Karpas-422 (cell line): ENCODE data around the gene GIT1. TPM values are rescaled to one million over a fixed set of nuclear protein-coding genes. Genes with fewer than 3 reads are reported as not detected.

Experiments
- DNase-seq: peaks from one replicate; pipeline ENCODE4 v3.0.0-alpha.2; 2015
- H2AFZ ChIP-seq: fragments of 200-600 bp; sonication (generic); 2 replicates; pipeline ENCODE4 v1.6.1; 2014; ENCODE audit warnings: antibody characterized with exemption, low read length, mixed read lengths
- H3K27ac ChIP-seq: fragments of 200-600 bp; sonication (generic); 2 replicates; pipeline ENCODE4 v1.5.1; 2014; ENCODE audit warnings: mild to moderate bottlenecking, low read length, moderate library complexity
- H3K27me3 ChIP-seq: fragments of 200-600 bp; sonication (generic); 2 replicates; pipeline ENCODE4 v1.6.1; 2014; ENCODE audit warnings: low read length, mixed read lengths
- H3K36me3 ChIP-seq: fragments of 200-600 bp; sonication (generic); 2 replicates; pipeline ENCODE4 v1.6.1; 2014; ENCODE audit warnings: low read length, mixed read lengths; ENCODE audit not compliant: insufficient read depth
- H3K4me1 ChIP-seq: fragments of 200-600 bp; sonication (generic); 2 replicates; pipeline ENCODE4 v1.6.1; 2014; ENCODE audit warnings: mild to moderate bottlenecking, low read length, mixed read lengths
- H3K4me2 ChIP-seq: fragments of 200-600 bp; sonication (generic); 2 replicates; pipeline ENCODE4 v1.6.1; 2014; ENCODE audit warnings: low read length, low read depth, mild to moderate bottlenecking; ENCODE audit not compliant: poor library complexity, severe bottlenecking
- H3K4me3 ChIP-seq: fragments of 200-600 bp; sonication (generic); 2 replicates; pipeline ENCODE4 v1.5.1; 2014; ENCODE audit warnings: mild to moderate bottlenecking, antibody characterized with exemption, low read length, mixed read lengths
- H3K79me2 ChIP-seq: fragments of 200-600 bp; sonication (generic); 2 replicates; pipeline ENCODE4 v1.6.1; 2014; ENCODE audit warnings: mild to moderate bottlenecking, low read length, mixed read lengths
- H3K9ac ChIP-seq: fragments of 200-600 bp; sonication (generic); 2 replicates; pipeline ENCODE4 v1.6.0; 2014; ENCODE audit warnings: low read length
- H3K9me2 ChIP-seq: fragments of 200-600 bp; sonication (generic), shearing (Covaris generic); replicated peaks from 2 replicates; pipeline ENCODE4 v1.6.0; 2014; ENCODE audit warnings: mild to moderate bottlenecking, low read length, moderate library complexity; ENCODE audit not compliant: insufficient read depth
- H3K9me3 ChIP-seq: fragments of 300-700, 200-600 bp; sonication (generic); 2 replicates; pipeline ENCODE4 v1.6.1; 2014; ENCODE audit warnings: low read length, mixed read lengths
- H4K20me1 ChIP-seq: fragments of 200-600 bp; sonication (generic); 2 replicates; pipeline ENCODE4 v1.6.1; 2014; ENCODE audit warnings: mild to moderate bottlenecking, antibody characterized with exemption, low read length, low read depth; ENCODE audit not compliant: insufficient read depth
- total RNA-seq: library from RNA; depleted of rRNA; stranded (reverse); fragments of >200 nt; shearing (Covaris generic); gene quantifications from 2 replicates; pipeline ENCODE4 v1.2.3, GENCODE V29; 2014; ENCODE audit warnings: low replicate concordance

The GIT1 gene
- total RNA-seq, 1 experiment from 2014 or later: 58.7 TPM

- Histone ChIP-seq H3K79me2 (no peaks in the 10 kb centered on the region), H3K9ac (no peak overlapping the region), H3K27ac (no peak overlapping the region), H3K9me2 (no peaks in the 10 kb centered on the region), H3K4me2 (no peak overlapping the region), H3K36me3 (no peaks in the 10 kb centered on the region), H4K20me1 (no peaks in the 10 kb centered on the region), H2AFZ (no peak overlapping the region), H3K4me1 (peaks cover 6% of the 10 kb centered on the region), H3K9me3 (no peaks in the 10 kb centered on the region), H3K27me3 (no peaks in the 10 kb centered on the region), H3K4me3 (no peak overlapping the region)
- DNase-seq: no peak
These were observed 33.8 kb upstream of the GIT1 start for GRCh38 chr17:29623283-29623647.

DNA sequence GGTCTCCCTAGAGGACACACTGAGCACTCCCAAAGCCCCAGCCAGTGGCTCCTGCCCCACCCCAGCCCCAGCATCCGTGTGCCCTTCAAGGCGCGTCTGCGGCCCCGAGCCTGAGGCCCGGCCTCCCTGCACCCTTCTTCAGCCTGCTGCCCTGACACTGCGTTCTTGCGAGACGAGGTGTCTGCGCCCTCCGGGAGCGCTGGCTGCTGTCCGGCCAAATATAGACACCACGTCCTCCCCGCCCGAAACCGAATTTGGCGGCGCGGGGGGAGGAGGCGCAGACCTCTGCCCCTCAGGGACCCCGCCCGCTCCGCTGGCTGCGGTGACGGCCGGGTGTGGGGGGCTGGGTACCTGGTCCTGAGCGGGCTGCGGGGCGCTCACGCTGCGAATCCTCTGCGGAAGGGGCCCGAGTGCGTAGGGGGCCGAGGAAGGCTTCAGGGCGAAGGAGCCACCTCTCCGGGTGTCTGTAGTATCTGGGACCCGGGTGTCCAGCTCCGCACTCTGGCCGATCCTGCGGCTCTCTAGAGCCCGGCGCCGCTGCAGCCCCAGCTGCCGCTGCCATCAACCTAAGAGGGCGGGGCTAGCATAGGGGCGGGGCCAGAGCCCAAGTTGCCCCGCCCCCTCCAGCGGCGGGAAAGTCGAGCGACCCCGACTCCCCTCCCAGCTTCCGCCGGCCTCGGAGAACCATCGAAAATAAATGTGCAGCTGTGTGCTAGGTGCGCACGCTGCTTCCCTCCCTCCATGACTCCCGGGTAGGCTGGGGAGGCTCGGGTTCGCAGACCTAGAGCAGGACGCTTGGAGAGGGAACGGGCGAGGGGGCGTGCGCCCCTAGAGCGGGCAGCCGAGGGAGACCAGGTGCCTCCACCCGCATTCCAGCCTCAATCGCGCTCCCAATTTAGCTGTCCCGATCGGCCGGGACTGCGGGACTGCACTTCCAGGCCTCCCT, 33.2 kb upstream of the GIT1 start, which contains the start of gene CORO6:
CORO6 (minus strand) TSS at position 576 of the 946 bp plus-strand sequence. CDS start 1,491 bp downstream, outside the sequence.
- H3K9me2 ChIP-seq: no peaks in the 10 kb centered on the region
- no peak within 1 kb of the TSS for H2AFZ ChIP-seq
- no peaks in the 10 kb centered on the region for H3K9me3 ChIP-seq
- H3K4me1 ChIP-seq: peaks cover 10% of the 10 kb centered on the region
- H3K4me3 ChIP-seq: no peak within 1 kb of the TSS
- H3K27ac ChIP-seq: no peak within 1 kb of the TSS
- H3K79me2 ChIP-seq: no peaks in the 10 kb centered on the region
- H4K20me1 ChIP-seq: no peaks in the 10 kb centered on the region
- no peaks in the 10 kb centered on the region for H3K36me3 ChIP-seq
- H3K27me3 ChIP-seq: no peaks in the 10 kb centered on the region
- no peak for DNase-seq
- H3K9ac ChIP-seq: no peak within 1 kb of the TSS
- H3K4me2 ChIP-seq: no peak within 1 kb of the TSS

DNA sequence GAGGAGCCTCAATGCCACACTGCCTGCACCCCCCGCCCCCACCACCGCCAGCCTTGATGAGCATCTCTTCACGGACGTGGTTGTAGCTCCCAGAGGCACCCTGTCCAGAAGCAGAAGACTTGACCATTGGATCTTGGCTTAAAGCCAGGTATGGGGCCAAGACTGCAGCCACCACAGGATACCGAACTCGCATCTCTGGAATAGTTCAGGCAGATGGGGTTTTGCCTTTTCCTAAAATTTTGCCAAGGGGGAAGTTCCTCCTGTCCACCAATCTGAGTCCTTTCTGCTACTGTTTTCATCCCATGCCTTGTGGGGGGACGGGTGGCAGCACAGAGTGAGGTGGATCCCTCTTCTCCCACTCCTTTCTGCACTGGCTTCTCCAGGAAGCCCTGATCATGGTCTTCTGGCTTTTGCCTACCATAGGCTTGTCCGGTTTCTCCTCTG, 32.3 kb upstream of the GIT1 start:
- Histone ChIP-seq H3K9me3 (no peaks in the 10 kb centered on the region), H3K4me1 (peaks cover 17% of the 10 kb centered on the region), H3K9ac (no peak overlapping the region), H4K20me1 (peaks cover 2% of the 10 kb centered on the region; the same call in 1 of the 2 replicates), H3K79me2 (no peaks in the 10 kb centered on the region), H3K27me3 (no peaks in the 10 kb centered on the region), H3K4me3 (no peak overlapping the region), H3K36me3 (no peaks in the 10 kb centered on the region), H3K27ac (no peak overlapping the region), H3K9me2 (no peaks in the 10 kb centered on the region), H3K4me2 (no peak overlapping the region), H2AFZ (no peak overlapping the region)
- DNase-seq: no peak

DNA sequence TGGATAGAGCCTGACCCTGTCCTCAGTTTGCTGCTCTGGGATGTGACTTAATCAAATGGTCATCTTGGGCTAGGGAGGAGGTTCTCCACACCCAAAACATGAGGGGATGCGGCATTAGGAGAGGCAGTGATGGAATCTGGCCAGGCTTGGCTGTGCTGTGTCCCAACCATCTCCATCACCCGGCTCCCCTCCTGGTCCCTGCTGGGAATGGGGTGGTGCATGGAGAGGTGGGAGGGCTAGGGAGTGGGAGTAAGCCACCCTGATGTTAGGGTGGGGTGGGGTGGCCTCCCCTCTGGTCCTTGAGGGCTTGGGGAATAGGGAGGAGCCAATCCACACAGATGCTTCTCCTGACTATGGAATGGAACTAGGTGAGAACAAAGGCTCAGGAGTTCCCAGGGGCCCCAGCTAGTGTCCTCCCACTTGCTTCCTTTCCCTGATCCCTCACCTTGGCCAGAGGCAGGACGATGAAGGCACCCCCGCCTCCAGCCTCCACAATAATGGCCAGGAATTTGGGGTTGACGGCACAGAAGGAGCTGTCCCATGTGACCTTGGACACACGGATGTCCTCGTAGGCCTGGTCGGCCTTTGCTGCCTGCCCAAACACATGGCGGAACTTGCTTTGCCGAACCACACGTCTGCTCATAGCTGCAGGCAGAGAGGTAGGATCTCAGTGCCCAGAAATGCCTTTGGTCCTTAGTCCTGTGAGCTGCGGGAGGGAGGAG, 31.5 kb upstream of the GIT1 start:
- Histone ChIP-seq H3K36me3 (no peaks in the 10 kb centered on the region), H3K4me2 (no peak overlapping the region), H2AFZ (no peak overlapping the region), H3K4me3 (no peak overlapping the region), H3K27me3 (no peaks in the 10 kb centered on the region), H4K20me1 (peaks cover 9% of the 10 kb centered on the region; the same call in 1 of the 2 replicates), H3K4me1 (peaks cover 21% of the 10 kb centered on the region), H3K79me2 (no peaks in the 10 kb centered on the region), H3K9ac (no peak overlapping the region), H3K9me2 (no peaks in the 10 kb centered on the region), H3K9me3 (no peaks in the 10 kb centered on the region), H3K27ac (no peak overlapping the region)
- no peak for DNase-seq

- Histone ChIP-seq H3K4me1 (peaks cover 27% of the 10 kb centered on the region), H3K79me2 (no peaks in the 10 kb centered on the region), H3K27ac (no peak overlapping the region), H3K36me3 (no peaks in the 10 kb centered on the region), H3K4me3 (no peak overlapping the region), H3K9me3 (no peaks in the 10 kb centered on the region), H2AFZ (no peak overlapping the region), H4K20me1 (peaks cover 11% of the 10 kb centered on the region; the same call in 1 of the 2 replicates), H3K4me2 (no peak overlapping the region), H3K9ac (no peak overlapping the region), H3K9me2 (no peaks in the 10 kb centered on the region), H3K27me3 (no peaks in the 10 kb centered on the region)
- DNase-seq: no peak
These were observed 30.8 kb upstream of the GIT1 start for GRCh38 chr17:29620271-29620670.

DNA sequence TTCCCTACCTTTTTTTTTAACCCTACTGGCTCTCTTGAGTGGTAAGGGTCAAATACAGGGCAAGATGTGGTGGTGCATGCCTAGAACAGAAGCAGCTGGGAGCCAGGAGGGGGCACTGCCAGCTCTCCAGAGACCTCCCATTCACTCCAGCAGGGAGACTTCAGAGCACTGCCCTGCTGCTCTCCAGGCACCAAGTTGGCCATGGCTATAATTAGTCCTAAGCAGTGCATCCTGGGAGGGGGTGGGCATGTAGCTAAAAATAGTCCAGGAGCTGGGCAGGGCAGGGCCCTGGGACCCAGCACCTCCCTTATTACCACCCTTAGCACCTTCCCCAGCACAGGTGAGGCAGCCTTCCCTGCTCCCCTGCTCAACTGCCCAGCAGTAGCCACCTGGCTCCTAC, 29.8 kb upstream of the GIT1 start:
- no peak overlapping the region for H3K9ac ChIP-seq
- no peak overlapping the region for H3K27ac ChIP-seq
- no peaks in the 10 kb centered on the region for H3K9me3 ChIP-seq
- no peak overlapping the region for H3K4me2 ChIP-seq
- H4K20me1 ChIP-seq: peaks cover 11% of the 10 kb centered on the region; the same call in 1 of the 2 replicates
- peak; percentile 55 for DNase-seq
- H3K4me3 ChIP-seq: no peak overlapping the region
- H2AFZ ChIP-seq: no peak overlapping the region
- H3K9me2 ChIP-seq: no peaks in the 10 kb centered on the region
- H3K27me3 ChIP-seq: no peaks in the 10 kb centered on the region
- no peaks in the 10 kb centered on the region for H3K79me2 ChIP-seq
- H3K36me3 ChIP-seq: no peaks in the 10 kb centered on the region
- H3K4me1 ChIP-seq: peaks cover 33% of the 10 kb centered on the region

- Histone ChIP-seq H3K4me3 (peak overlapping the region; percentile 77), H3K4me1 (peaks cover 33% of the 10 kb centered on the region), H3K4me2 (peak overlapping the region; percentile 97), H3K27ac (no peak overlapping the region), H3K36me3 (no peaks in the 10 kb centered on the region), H3K79me2 (no peaks in the 10 kb centered on the region), H3K9me3 (no peaks in the 10 kb centered on the region), H3K9me2 (no peaks in the 10 kb centered on the region), H3K27me3 (no peaks in the 10 kb centered on the region), H4K20me1 (peaks cover 11% of the 10 kb centered on the region; the same call in 1 of the 2 replicates), H3K9ac (peak overlapping the region; percentile 79), H2AFZ (0 out of 2 replicates have a peak overlapping the region, but pooled peaks have one; percentile 59)
- DNase-seq: no peak
These were observed 29.0 kb upstream of the GIT1 start for GRCh38 chr17:29618272-29619065.
